ENCODE data around the gene SRPRB.
A peak's percentile ranks its signal among the peaks of the same experiment; 100 is the strongest.

The SRPRB gene

GRCh38 chr3:133840767-133841166, 35.2 kb downstream of the SRPRB start:
- no peak for DNase-seq (ENCODE audit: low read depth)
- H3K4me3 ChIP-seq (ENCODE audit: low read depth, low read length): no peak overlapping the region
- TF ChIP-seq CTCF (IDR thresholded peaks at IDR 0.05; ENCODE audit: low read depth, low read length, missing control alignments): no peak
- in situ Hi-C loops (cut with HindIII; ENCODE audit: low sequenced_read_pairs): no loop called here

GRCh38 chr3:133841196-133841595, 35.6 kb downstream of the SRPRB start:
- no peak for TF ChIP-seq CTCF (IDR thresholded peaks at IDR 0.05; ENCODE audit: low read depth, low read length, missing control alignments)
- H3K4me3 ChIP-seq (ENCODE audit: low read depth, low read length): no peak overlapping the region
- in situ Hi-C loops (cut with HindIII; ENCODE audit: low sequenced_read_pairs): no loop called here
- DNase-seq (ENCODE audit: low read depth): no peak

DNA sequence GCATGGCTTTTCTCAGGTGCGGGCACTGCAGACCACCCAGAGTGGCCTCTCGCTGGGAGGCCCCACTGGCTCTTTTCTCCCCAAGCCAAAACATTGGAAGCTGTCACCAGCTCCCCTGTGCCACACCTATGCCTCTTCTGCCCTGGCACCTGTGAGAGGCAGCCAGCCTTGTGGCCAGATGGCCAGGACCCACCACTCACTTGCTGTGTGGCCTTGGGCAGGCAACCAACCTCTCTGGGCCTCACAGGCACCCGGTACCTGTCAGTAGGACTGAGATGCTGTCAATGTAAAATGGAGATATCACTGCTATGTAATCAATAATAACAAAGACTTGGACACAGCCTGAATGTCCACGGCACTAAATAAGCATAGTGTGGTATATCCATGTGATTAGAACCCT, 36.5 kb downstream of the SRPRB start:
- no peak for TF ChIP-seq CTCF (IDR thresholded peaks at IDR 0.05; ENCODE audit: low read depth, low read length, missing control alignments)
- DNase-seq (ENCODE audit: low read depth): no peak
- H3K4me3 ChIP-seq (ENCODE audit: low read depth, low read length): no peak overlapping the region
- in situ Hi-C loops (cut with HindIII; ENCODE audit: low sequenced_read_pairs): no loop called here

DNA sequence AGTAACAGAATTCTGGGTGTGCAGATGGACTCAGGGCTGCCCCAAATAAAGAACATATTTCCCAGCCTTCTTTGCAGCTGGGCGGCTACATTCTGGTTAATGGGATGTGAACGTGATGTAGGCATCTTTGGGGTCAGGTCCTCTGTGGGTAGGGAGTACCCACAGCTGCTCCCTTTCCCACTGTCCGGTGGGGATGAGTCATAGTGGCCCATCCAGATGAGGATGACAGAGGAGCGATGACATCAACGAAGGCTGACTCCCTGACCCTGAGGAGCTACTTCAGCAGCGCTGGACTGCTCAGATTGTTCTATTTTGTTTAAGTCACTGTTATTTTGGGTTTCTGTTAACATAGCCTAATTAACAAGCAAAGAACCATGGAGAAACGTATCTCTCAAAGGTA, 38.0 kb downstream of the SRPRB start:
- H3K4me3 ChIP-seq (ENCODE audit: low read depth, low read length): no peak overlapping the region
- no peak for TF ChIP-seq CTCF (IDR thresholded peaks at IDR 0.05; ENCODE audit: low read depth, low read length, missing control alignments)
- in situ Hi-C loops (cut with HindIII; ENCODE audit: low sequenced_read_pairs): no loop called here
- DNase-seq (ENCODE audit: low read depth): peak; percentile 16

DNA sequence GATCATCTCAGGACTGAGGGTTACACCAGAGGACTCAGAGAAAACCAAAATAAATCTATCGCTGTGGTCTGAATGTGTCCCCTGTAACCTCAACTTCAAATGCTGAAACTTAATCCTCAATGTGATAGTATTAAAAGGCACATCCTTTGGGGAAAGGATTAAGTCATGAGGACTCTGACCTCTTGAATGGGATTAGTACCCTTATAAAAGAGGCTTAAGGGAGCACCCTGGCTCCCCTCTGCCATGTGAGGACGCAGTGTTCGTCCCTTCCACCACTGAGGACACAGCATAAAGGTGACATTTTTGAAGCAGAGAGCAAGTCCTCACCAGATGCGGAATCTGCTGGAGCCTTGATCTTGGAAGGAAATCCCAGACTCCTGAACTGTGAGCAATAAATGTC, 39.5 kb downstream of the SRPRB start:
- in situ Hi-C loops (cut with HindIII; ENCODE audit: low sequenced_read_pairs): no loop called here
- no peak for TF ChIP-seq CTCF (IDR thresholded peaks at IDR 0.05; ENCODE audit: low read depth, low read length, missing control alignments)
- no peak overlapping the region for H3K4me3 ChIP-seq (ENCODE audit: low read depth, low read length)
- no peak for DNase-seq (ENCODE audit: low read depth)

- in situ Hi-C loops (cut with HindIII; ENCODE audit: low sequenced_read_pairs): no loop called here
Measured at GRCh38 chr3:133849346-133849745, 43.7 kb downstream of the SRPRB start.

More at GRCh38 chr3:133849346-133849745, 43.7 kb downstream of the SRPRB start:
- TF ChIP-seq CTCF (IDR thresholded peaks at IDR 0.05; ENCODE audit: low read depth, low read length, missing control alignments): no peak
- DNase-seq (ENCODE audit: low read depth): no peak
- H3K4me3 ChIP-seq (ENCODE audit: low read depth, low read length): no peak overlapping the region

Data from astrocyte of the cerebellum (primary cell).